ENCODE data around the gene PEX14.

PEX14 gene

DNA sequence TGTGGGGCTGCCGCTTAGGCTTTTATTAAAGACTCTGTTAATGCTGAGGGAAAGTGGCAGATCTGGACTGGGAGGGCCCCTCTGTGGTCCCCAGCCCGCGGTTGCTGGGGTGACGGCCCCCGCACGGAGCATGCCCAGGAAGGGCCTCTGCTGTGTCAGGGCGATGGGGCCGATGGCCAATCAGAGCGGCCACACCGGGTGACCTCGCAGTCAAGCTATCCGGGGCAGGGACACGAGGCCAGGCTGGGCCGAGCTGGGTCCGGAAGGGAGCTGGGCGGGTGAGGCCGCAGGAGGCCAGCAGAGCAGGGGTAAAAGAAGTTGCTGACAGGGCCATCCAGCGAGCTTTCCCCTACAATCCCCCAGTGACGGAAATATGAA is 176.6 kb downstream of the PEX14 start:
- H3K4me3 ChIP-seq (ENCODE audit: low read depth, low read length): no peak overlapping the region
- TF ChIP-seq CTCF (IDR thresholded peaks at IDR 0.05; ENCODE audit: low read depth, low read length, missing control alignments): no peak
- no peak for DNase-seq (ENCODE audit: low read depth)

DNA sequence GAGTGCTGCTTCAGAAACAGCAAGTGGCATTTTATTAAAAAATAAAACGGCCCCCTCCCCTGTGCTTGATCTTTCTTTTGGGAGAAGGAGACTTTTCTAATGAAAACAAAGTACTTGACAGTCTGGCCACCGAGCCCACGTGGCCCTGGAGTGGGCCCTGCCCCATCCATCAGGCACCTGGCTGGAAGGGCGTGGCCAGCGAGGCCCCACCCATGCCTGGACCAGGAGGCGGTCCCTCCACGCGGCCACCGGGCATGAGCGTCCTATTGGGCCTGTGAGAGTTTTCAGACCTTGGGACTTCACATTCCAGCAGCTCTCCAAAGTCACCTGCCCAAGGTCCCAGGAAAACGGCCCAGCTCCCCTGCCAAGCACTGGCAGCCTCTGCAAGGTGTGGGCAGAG is 177.0 kb downstream of the PEX14 start:
- no peak for DNase-seq (ENCODE audit: low read depth)
- no peak for TF ChIP-seq CTCF (IDR thresholded peaks at IDR 0.05; ENCODE audit: low read depth, low read length, missing control alignments)
- H3K4me3 ChIP-seq (ENCODE audit: low read depth, low read length): no peak overlapping the region

GRCh38 chr1:10652626-10653025 is 177.9 kb downstream of the PEX14 start:
- TF ChIP-seq CTCF (IDR thresholded peaks at IDR 0.05; ENCODE audit: low read depth, low read length, missing control alignments): no peak
- no peak overlapping the region for H3K4me3 ChIP-seq (ENCODE audit: low read depth, low read length)
- DNase-seq (ENCODE audit: low read depth): no peak

DNA sequence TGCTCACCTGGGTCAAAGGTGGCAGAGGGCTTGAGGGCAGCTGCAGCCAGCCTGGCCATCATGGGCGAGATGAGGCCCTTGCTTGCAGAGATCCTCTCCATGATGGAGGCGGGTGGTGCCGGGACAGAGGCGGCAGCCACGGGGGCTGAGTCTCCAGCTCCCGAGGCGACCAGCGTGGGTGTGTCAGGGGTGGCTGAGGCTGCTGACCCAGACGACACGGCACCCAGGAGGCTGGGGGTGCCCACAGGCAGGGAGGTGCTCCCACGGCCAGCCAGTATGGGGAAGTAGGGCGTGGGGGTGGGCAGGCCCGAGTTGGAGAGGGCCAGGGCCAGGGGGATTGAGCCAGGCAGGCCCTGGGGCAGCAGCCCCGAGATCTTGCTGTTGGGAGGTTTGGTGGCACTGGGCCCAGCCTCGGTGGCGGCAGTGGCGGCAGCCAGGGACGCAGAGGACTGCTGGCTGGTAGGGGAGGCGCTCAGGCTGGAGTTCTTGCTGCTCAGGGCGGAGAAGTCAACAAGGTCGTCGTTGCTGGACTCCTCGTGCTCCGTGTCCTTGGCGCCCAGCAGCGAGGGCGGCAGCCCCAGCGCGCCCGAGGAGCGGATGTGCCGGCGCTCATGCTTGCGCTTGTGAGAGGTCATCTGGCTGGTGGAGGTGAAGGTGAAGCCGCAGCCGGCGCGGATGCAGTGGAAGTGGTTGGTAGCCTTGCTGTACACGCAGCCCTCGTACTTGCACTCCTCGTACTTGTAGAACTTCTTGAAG is 178.8 kb downstream of the PEX14 start:
- TF ChIP-seq CTCF (IDR thresholded peaks at IDR 0.05; ENCODE audit: low read depth, low read length, missing control alignments): no peak
- no peak for DNase-seq (ENCODE audit: low read depth)
- no peak overlapping the region for H3K4me3 ChIP-seq (ENCODE audit: low read depth, low read length)

DNA sequence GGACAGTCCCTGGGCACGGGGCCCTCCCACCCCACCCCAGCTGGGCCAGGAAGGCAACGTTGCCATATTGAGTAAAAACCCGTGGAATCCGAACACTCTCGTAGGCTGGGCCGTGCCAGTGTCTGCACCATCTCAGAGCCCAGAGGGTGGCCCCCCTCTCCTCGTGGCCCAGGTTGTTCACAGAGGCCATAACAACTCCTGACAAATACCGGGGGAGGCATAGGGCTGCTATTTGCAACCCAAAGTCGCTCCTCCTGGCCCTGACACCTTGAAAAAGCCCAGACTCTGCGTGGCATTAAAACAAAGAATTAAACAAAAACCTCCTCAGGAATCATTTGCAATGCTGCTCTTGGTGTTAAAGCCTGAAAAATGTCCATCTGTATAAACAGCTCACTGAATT is 180.3 kb downstream of the PEX14 start:
- no peak for TF ChIP-seq CTCF (IDR thresholded peaks at IDR 0.05; ENCODE audit: low read depth, low read length, missing control alignments)
- H3K4me3 ChIP-seq (ENCODE audit: low read depth, low read length): no peak overlapping the region
- DNase-seq (ENCODE audit: low read depth): no peak

GRCh38 chr1:10656431-10656830 is 181.7 kb downstream of the PEX14 start:
- no peak overlapping the region for H3K4me3 ChIP-seq (ENCODE audit: low read depth, low read length)
- no peak for TF ChIP-seq CTCF (IDR thresholded peaks at IDR 0.05; ENCODE audit: low read depth, low read length, missing control alignments)
- no peak for DNase-seq (ENCODE audit: low read depth)

Data from GM12864 (cell line).